PC-3 (cell line): Measurements from ENCODE around the gene PRICKLE2. TPM values are rescaled to one million over a fixed set of nuclear protein-coding genes. Genes with fewer than 3 reads are reported as not detected.

Experiments
- ATAC-seq: fragments of 200-7000 bp; cut with Tn5 transposase; 2 replicates; pipeline ENCODE4 v1.9.1; 2020; ENCODE audit warnings: mild to moderate bottlenecking, moderate library complexity
- BruUV-seq: library from RNA; stranded (reverse); fragments of 400-500 nt; replicated peaks from 2 replicates; lab custom pipeline; 2021; lab: Mats Ljungman, UMichigan
- CTCF ChIA-PET: fragments of 300-600 bp; sonication (Branson Sonifier 250); formaldehyde crosslinking; loops from one replicate; lab custom pipeline; 2022; ENCODE audit warnings: antibody characterized with exemption; lab: Charles Lee
- POLR2A ChIA-PET: fragments of 300-600 bp; sonication (Branson Sonifier 250); formaldehyde crosslinking; loops from one replicate; lab custom pipeline; 2022; ENCODE audit warnings: antibody characterized with exemption; ENCODE audit not compliant: unreplicated experiment; lab: Charles Lee
- DNase-seq: peaks from one replicate; pipeline ENCODE4 v3.0.0-alpha.2; 2015
- H2AFZ ChIP-seq: fragments of 300-600 bp; sonication (generic); 2 replicates; pipeline ENCODE4 v1.6.0; 2016; ENCODE audit warnings: antibody characterized with exemption, low read length
- H3F3A ChIP-seq: fragments of 300-600 bp; sonication (generic); one replicate; pipeline ENCODE4 v1.6.0; 2017; ENCODE audit warnings: antibody characterized with exemption, low read length, control low read depth, mild to moderate bottlenecking; ENCODE audit not compliant: unreplicated experiment
- H3K27ac ChIP-seq: fragments of 300-600 bp; sonication (generic); 2 replicates; pipeline ENCODE4 v1.5.1; 2016; ENCODE audit warnings: mild to moderate bottlenecking, low read length
- H3K27me3 ChIP-seq: fragments of 300-600 bp; sonication (generic); 2 replicates; pipeline ENCODE4 v1.6.1; 2016; ENCODE audit warnings: low read length, mixed read lengths
- H3K36me3 ChIP-seq: fragments of 300-600 bp; sonication (generic); 2 replicates; pipeline ENCODE4 v1.6.1; 2016; ENCODE audit warnings: low read depth, mixed run types, low read length, mixed read lengths
- H3K4me1 ChIP-seq: fragments of 300-600 bp; sonication (generic); 2 replicates; pipeline ENCODE4 v1.5.1; 2016; ENCODE audit warnings: low read length; ENCODE audit not compliant: insufficient read depth
- H3K4me2 ChIP-seq: fragments of 300-600 bp; sonication (generic); 2 replicates; pipeline ENCODE4 v1.6.0; 2016; ENCODE audit warnings: low read length
- H3K4me3 ChIP-seq: fragments of 300-600 bp; sonication (generic); 2 replicates; pipeline ENCODE4 v1.5.1; 2016; ENCODE audit warnings: mild to moderate bottlenecking, low read length, mixed read lengths
- H3K79me2 ChIP-seq: fragments of 300-600 bp; sonication (generic); 2 replicates; pipeline ENCODE4 v1.6.1; 2017; ENCODE audit warnings: low read length, mixed read lengths
- H3K9ac ChIP-seq: fragments of 300-600 bp; sonication (generic); 2 replicates; pipeline ENCODE4 v1.6.0; 2016; ENCODE audit warnings: mild to moderate bottlenecking, low read length
- H3K9me2 ChIP-seq: fragments of 300-600 bp; sonication (generic); replicated peaks from 2 replicates; pipeline ENCODE4 v1.6.1; 2016; ENCODE audit warnings: mixed run types, low read length, mixed read lengths
- H3K9me3 ChIP-seq: fragments of 300-600 bp; sonication (generic); 2 replicates; pipeline ENCODE4 v1.6.1; 2016; ENCODE audit warnings: low read length, mixed read lengths
- H4K20me1 ChIP-seq: fragments of 300-600 bp; sonication (generic); 2 replicates; pipeline ENCODE4 v1.6.1; 2016; ENCODE audit warnings: low read length, mixed read lengths
- EZH2 ChIP-seq: fragments of 300-600 bp; sonication (generic); IDR thresholded peaks from one replicate; pipeline ENCODE4 v1.6.1; 2017; ENCODE audit warnings: antibody characterized with exemption, mild to moderate bottlenecking, low read length; ENCODE audit not compliant: unreplicated experiment
- EZH2phosphoT487 ChIP-seq: fragments of 300-600 bp; sonication (generic); IDR thresholded peaks from 2 replicates; pipeline ENCODE4 v1.6.1; 2018; ENCODE audit warnings: mild to moderate bottlenecking, antibody characterized with exemption, low read length, borderline replicate concordance
- intact Hi-C: fragments of 100-400 bp; cut with micrococcal nuclease; formaldehyde crosslinking; loops from 2 replicates; pipeline ENCODE4 v1.9.0; 2023
- total RNA-seq: library from RNA; depleted of rRNA; stranded (reverse); fragments of >200 nt; gene quantifications from 2 replicates; pipeline ENCODE4 v1.2.3, GENCODE V29; 2014
- TF ChIP-seq, protein P1 (sequence below): fragments of 300-600 bp; sonication (generic); conservative IDR thresholded peaks from 2 replicates; pipeline ENCODE4 v1.5.1; 2017; ENCODE audit warnings: antibody characterized with exemption, low read depth, mild to moderate bottlenecking, low read length

PRICKLE2 gene
- total RNA-seq, 1 experiment from 2014 or later = 1.8 TPM

DNA sequence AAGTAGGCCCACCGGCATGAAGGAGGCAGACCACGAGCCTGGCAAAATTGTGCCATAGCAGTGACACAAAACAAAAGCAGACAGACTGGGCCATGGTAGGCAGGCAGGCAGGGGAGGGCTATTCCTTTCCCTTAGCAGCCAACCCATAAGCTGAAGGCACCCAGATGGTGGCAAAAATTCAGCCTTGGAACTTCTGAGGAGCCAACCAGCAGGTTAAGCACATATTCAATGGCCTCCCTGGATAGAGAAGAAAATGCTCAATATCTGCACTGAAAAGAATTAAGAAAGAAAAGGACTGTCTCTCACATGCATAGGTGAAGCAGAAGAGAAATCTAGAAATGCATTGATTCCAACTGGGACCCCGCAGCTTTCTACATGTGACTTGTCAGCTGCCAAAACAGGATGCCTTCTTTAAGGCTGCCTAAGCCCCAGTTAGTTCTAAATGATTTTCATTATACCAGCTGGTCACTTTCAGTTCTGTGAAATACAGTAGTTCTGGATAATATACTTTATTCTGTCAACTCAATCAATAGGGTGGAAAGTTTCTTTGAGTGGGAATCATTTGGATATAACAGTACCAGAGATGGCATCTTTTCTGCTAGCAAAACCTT, 2.7 kb downstream of the PRICKLE2 start:
- TF ChIP-seq EZH2 = no peak
- TF ChIP-seq EZH2phosphoT487 = no peak
- TF ChIP-seq, protein P1, sequence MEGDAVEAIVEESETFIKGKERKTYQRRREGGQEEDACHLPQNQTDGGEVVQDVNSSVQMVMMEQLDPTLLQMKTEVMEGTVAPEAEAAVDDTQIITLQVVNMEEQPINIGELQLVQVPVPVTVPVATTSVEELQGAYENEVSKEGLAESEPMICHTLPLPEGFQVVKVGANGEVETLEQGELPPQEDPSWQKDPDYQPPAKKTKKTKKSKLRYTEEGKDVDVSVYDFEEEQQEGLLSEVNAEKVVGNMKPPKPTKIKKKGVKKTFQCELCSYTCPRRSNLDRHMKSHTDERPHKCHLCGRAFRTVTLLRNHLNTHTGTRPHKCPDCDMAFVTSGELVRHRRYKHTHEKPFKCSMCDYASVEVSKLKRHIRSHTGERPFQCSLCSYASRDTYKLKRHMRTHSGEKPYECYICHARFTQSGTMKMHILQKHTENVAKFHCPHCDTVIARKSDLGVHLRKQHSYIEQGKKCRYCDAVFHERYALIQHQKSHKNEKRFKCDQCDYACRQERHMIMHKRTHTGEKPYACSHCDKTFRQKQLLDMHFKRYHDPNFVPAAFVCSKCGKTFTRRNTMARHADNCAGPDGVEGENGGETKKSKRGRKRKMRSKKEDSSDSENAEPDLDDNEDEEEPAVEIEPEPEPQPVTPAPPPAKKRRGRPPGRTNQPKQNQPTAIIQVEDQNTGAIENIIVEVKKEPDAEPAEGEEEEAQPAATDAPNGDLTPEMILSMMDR = no peak
- Histone ChIP-seq H3K9me2 (no peaks in the 10 kb centered on the region), H4K20me1 (no peaks in the 10 kb centered on the region), H3K27ac (no peak overlapping the region), H3K4me2 (no peak overlapping the region), H2AFZ (no peak overlapping the region), H3K27me3 (no peaks in the 10 kb centered on the region), H3F3A (no peaks in the 10 kb centered on the region), H3K79me2 (no peaks in the 10 kb centered on the region), H3K36me3 (no peaks in the 10 kb centered on the region), H3K9ac (no peak overlapping the region), H3K4me1 (no peaks in the 10 kb centered on the region), H3K4me3 (no peak overlapping the region), H3K9me3 (no peaks in the 10 kb centered on the region)
- no TSS peak for BruUV-seq
- ChIA-PET CTCF (no interaction called here), POLR2A (no interaction called here)
- DNase-seq = no peak
- intact Hi-C loops = loop anchor here (5.0 kb wide), 1 partner anchor 190 kb away; no protein-coding TSS in a partner anchor
- no peak for ATAC-seq

DNA sequence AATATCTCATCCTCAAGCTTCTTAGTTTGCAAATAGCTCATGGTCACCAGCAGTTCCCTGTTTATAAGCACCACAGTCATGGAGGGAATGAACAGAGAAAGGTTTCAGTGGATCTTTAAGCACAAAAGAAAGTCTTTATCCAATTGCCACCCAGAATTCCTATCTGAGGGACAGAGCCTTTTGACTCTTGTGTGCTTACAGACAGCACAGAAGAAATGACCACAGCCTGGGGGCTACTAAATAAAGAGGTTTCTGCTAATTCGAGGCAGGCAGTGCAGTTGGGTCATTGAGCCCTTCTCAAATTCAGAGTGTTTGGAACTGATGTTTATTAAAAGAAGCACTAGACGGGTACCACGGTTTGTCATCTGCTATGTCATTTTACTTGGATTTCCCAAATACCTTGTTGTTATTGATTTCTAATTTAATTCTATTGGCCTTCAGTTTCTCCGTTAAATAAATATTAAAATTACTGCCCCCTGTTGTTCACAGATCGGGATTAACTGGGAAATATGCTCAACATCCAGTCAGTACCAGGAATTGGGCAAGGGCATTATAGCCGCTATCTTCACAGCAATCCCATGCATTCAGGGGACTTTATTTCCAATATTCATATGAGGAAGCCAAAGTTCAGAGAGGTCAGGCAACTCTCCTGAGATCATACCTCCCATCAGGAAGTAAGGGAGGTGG, 3.6 kb downstream of the PRICKLE2 start:
- Histone ChIP-seq H3K9me2 (no peaks in the 10 kb centered on the region), H3K4me1 (no peaks in the 10 kb centered on the region), H4K20me1 (no peaks in the 10 kb centered on the region), H2AFZ (no peak overlapping the region), H3K36me3 (no peaks in the 10 kb centered on the region), H3K79me2 (no peaks in the 10 kb centered on the region), H3K4me2 (no peak overlapping the region), H3K27ac (no peak overlapping the region), H3K9ac (no peak overlapping the region), H3F3A (no peaks in the 10 kb centered on the region), H3K4me3 (no peak overlapping the region), H3K9me3 (no peaks in the 10 kb centered on the region), H3K27me3 (no peaks in the 10 kb centered on the region)
- TF ChIP-seq, protein P1 = no peak; the same call in 1 of the 2 replicates
- TF ChIP-seq EZH2 (no peak), EZH2phosphoT487 (no peak)
- CTCF ChIA-PET = no interaction called here
- ATAC-seq = no peak
- intact Hi-C loops = loop anchor here (5.0 kb wide), 1 partner anchor 189 kb away; no protein-coding TSS in a partner anchor
- BruUV-seq = no TSS peak
- no peak for DNase-seq
- POLR2A ChIA-PET = no interaction called here
